H1 (cell line): ENCODE results near the gene SLC34A1. TPM values are rescaled to one million over a fixed set of nuclear protein-coding genes. Genes with fewer than 3 reads are reported as not detected.

Experiments
- CTCF ChIA-PET: fragments of 300-600 bp; sonication (Branson Sonifier 250); formaldehyde crosslinking; loops from one replicate; lab custom pipeline; 2021; ENCODE audit not compliant: partially characterized antibody; lab: Charles Lee
- POLR2A ChIA-PET: fragments of 300-600 bp; sonication (Branson Sonifier 250); formaldehyde crosslinking; loops from one replicate; lab custom pipeline; 2021; ENCODE audit warnings: inconsistent platforms; ENCODE audit not compliant: partially characterized antibody; lab: Charles Lee
- DNase-seq, 2 experiments: peaks; one replicate each; pipeline versions ENCODE4 v3.0.0 to v3.0.0-alpha.2; 2010 to 2022; ENCODE audit warnings: low spot score in 2 of 2, low read depth in 1 of 2, mixed read lengths in 1 of 2
- FAIRE-seq: peaks from 2 replicates; lab custom pipeline; 2011; peaks lifted over from hg19 to GRCh38; lab: Jason Lieb, UNC
- H2AFZ ChIP-seq: 2 replicates; pipeline ENCODE4 v1.8.1; 2012; ENCODE audit warnings: low read length, inconsistent platforms
- H2AK5ac ChIP-seq: 2 replicates; pipeline ENCODE4 v1.6.1; 2013; ENCODE audit warnings: low read depth, low read length
- H2BK120ac ChIP-seq: replicated peaks from 2 replicates; pipeline ENCODE3; 2013; ENCODE audit warnings: low read depth, low read length, inconsistent platforms
- H2BK12ac ChIP-seq: 2 replicates; pipeline ENCODE4 v1.6.1; 2013; ENCODE audit warnings: low read depth, low read length
- H2BK15ac ChIP-seq: 2 replicates; pipeline ENCODE4 v1.6.1; 2013; ENCODE audit warnings: low read length
- H2BK20ac ChIP-seq: 2 replicates; pipeline ENCODE4 v1.6.1; 2013; ENCODE audit warnings: low read length
- H2BK5ac ChIP-seq: 2 replicates; pipeline ENCODE4 v1.6.1; 2013; ENCODE audit warnings: low read depth, low read length
- H3K14ac ChIP-seq: 2 replicates; pipeline ENCODE4 v1.6.1; 2013; ENCODE audit warnings: inconsistent platforms; ENCODE audit not compliant: insufficient read length
- H3K18ac ChIP-seq: 2 replicates; pipeline ENCODE4 v1.6.1; 2013; ENCODE audit warnings: low read length; ENCODE audit errors: extremely low read depth
- H3K23ac ChIP-seq: 2 replicates; pipeline ENCODE4 v1.6.1; 2013; ENCODE audit warnings: inconsistent platforms; ENCODE audit not compliant: insufficient read length
- H3K23me2 ChIP-seq: 2 replicates; pipeline ENCODE4 v1.6.1; 2013; ENCODE audit warnings: low read depth, low read length
- H3K27ac ChIP-seq: 2 replicates; pipeline ENCODE4 v1.6.1; 2011; ENCODE audit warnings: low read depth, low read length, inconsistent platforms
- H3K27me3 ChIP-seq, 4 experiments: replicated peaks in 1 of 4; 1 replicate in 1 of 4; 2 replicates in 3 of 4; pipeline versions ENCODE4 v1.6.1 to v1.8.1; 2011 to 2013; ENCODE audit warnings: low read length in 3 of 4, mild to moderate bottlenecking in 3 of 4, inconsistent platforms in 2 of 4, mixed read lengths in 2 of 4, moderate library complexity in 1 of 4; ENCODE audit not compliant: control insufficient read depth in 3 of 4, insufficient read depth in 3 of 4; ENCODE audit errors: extremely low read depth in 1 of 4
- H3K36me3 ChIP-seq, 4 experiments: 2 replicates each; pipeline versions ENCODE4 v1.6.1 to v1.8.1; 2011 to 2013; ENCODE audit warnings: mild to moderate bottlenecking in 4 of 4, low read length in 3 of 4, moderate library complexity in 2 of 4, control low read depth in 1 of 4, inconsistent platforms in 1 of 4; ENCODE audit not compliant: insufficient read depth in 4 of 4, control insufficient read depth in 2 of 4
- H3K4ac ChIP-seq: replicated peaks from 2 replicates; pipeline ENCODE3; 2013; ENCODE audit warnings: low read length, low read depth, mixed read lengths, inconsistent platforms; ENCODE audit not compliant: insufficient read length
- H3K4me1 ChIP-seq, 4 experiments: replicated peaks in 1 of 4; 1 replicate in 1 of 4; 2 replicates in 3 of 4; pipeline versions ENCODE4 v1.6.1 to v1.8.1; 2011 to 2013; ENCODE audit warnings: low read length in 3 of 4, inconsistent platforms in 2 of 4, mixed read lengths in 1 of 4; ENCODE audit not compliant: insufficient read depth in 4 of 4, control insufficient read depth in 3 of 4
- H3K4me2 ChIP-seq, 2 experiments: 2 replicates each; pipeline versions ENCODE4 v1.6.1 to v1.8.1; 2011 to 2013; ENCODE audit warnings: low read depth in 2 of 2, low read length in 2 of 2, control low read depth in 1 of 2, inconsistent platforms in 1 of 2, mild to moderate bottlenecking in 1 of 2; ENCODE audit not compliant: insufficient read depth in 1 of 2
- H3K4me3 ChIP-seq, 4 experiments: fragments of 200-600, 300-600 bp in 1 of 4; sonication (generic), shearing (Covaris generic), sonication (Bioruptor Twin) in 1 of 4; 2 replicates each; pipeline versions ENCODE4 v1.5.1 to v1.8.1; 2011 to 2016; ENCODE audit warnings: low read length in 4 of 4, low read depth in 3 of 4, control low read depth in 2 of 4, inconsistent platforms in 2 of 4, mild to moderate bottlenecking in 2 of 4, mixed read lengths in 1 of 4, moderate library complexity in 1 of 4; ENCODE audit not compliant: insufficient read depth in 2 of 4; ENCODE audit errors: extremely low read depth in 1 of 4
- H3K56ac ChIP-seq: replicated peaks from 2 replicates; pipeline ENCODE3; 2013; ENCODE audit warnings: low read depth, mild to moderate bottlenecking, mixed read lengths, low read length, inconsistent platforms; ENCODE audit not compliant: insufficient read length
- H3K79me1 ChIP-seq: 2 replicates; pipeline ENCODE4 v1.6.1; 2013; ENCODE audit warnings: low read depth, low read length, control low read depth
- H3K79me2 ChIP-seq, 2 experiments: 2 replicates each; pipeline versions ENCODE4 v1.6.1 to v1.8.1; 2012 to 2013; ENCODE audit warnings: low read length in 2 of 2, mild to moderate bottlenecking in 2 of 2, inconsistent platforms in 1 of 2; ENCODE audit not compliant: insufficient read depth in 2 of 2, control insufficient read depth in 1 of 2
- H3K9ac ChIP-seq, 4 experiments: replicated peaks in 1 of 4; 1 replicate in 1 of 4; 2 replicates in 3 of 4; pipeline versions ENCODE4 v1.6.1 to v1.8.1; 2011 to 2013; ENCODE audit warnings: low read depth in 3 of 4, low read length in 3 of 4, control low read depth in 2 of 4, mild to moderate bottlenecking in 2 of 4, moderate library complexity in 2 of 4, inconsistent platforms in 1 of 4; ENCODE audit errors: extremely low read depth in 1 of 4
- H3K9me3 ChIP-seq, 2 experiments: 2 replicates each; pipeline versions ENCODE4 v1.6.1 to v1.8.1; 2012 to 2013; ENCODE audit warnings: mild to moderate bottlenecking in 2 of 2, moderate library complexity in 2 of 2, control low read depth in 1 of 2, inconsistent platforms in 1 of 2, low read depth in 1 of 2, low read length in 1 of 2, mixed read lengths in 1 of 2; ENCODE audit not compliant: insufficient read depth in 2 of 2
- H4K20me1 ChIP-seq, 2 experiments: replicated peaks in 1 of 2; 2 replicates each; pipeline versions ENCODE3 to v1.8.1; 2011 to 2013; ENCODE audit warnings: inconsistent platforms in 2 of 2, low read length in 2 of 2, mild to moderate bottlenecking in 1 of 2; ENCODE audit not compliant: insufficient read depth in 2 of 2, control insufficient read depth in 1 of 2
- H4K5ac ChIP-seq: 2 replicates; pipeline ENCODE4 v1.6.1; 2013; ENCODE audit warnings: low read length, low read depth, mixed read lengths, inconsistent platforms; ENCODE audit not compliant: insufficient read length
- H4K8ac ChIP-seq: 2 replicates; pipeline ENCODE4 v1.8.0; 2013; ENCODE audit warnings: mild to moderate bottlenecking, moderate library complexity, low read length, inconsistent platforms; ENCODE audit not compliant: insufficient read depth; ENCODE audit errors: extremely low read depth
- H4K91ac ChIP-seq: replicated peaks from 2 replicates; pipeline ENCODE3; 2013; ENCODE audit warnings: low read length, mixed read lengths, inconsistent platforms; ENCODE audit not compliant: insufficient read length
- POLR2AphosphoS5 ChIP-seq: IDR thresholded peaks from 2 replicates; pipeline ENCODE4 v1.6.1; 2011; ENCODE audit warnings: low read depth, low read length
- POU5F1 ChIP-seq: IDR thresholded peaks from 2 replicates; pipeline ENCODE4 v1.6.1; 2011; ENCODE audit warnings: low read depth, mild to moderate bottlenecking, low read length, moderate library complexity
- WGBS, 2 experiments: shearing (Covaris generic) in 1 of 2; methylation state at CpG; one replicate each; pipeline versions ENCODE4 v1.1.6 to v1.1.7; 2013 to 2015; ENCODE audit warnings: low lambda C conversion rate in 2 of 2, mixed read lengths in 2 of 2, inconsistent platforms in 1 of 2, low coverage in 1 of 2, missing lambda C conversion rate in 1 of 2; ENCODE audit not compliant: insufficient replicate concordance in 2 of 2, insufficient coverage in 1 of 2, insufficient read length in 1 of 2; ENCODE audit errors: extremely low coverage in 1 of 2, missing lambda C conversion rate in 1 of 2; 5-methylcytosine and 5-hydroxymethylcytosine counted together
- polyA plus RNA-seq, 7 experiments: library from polyadenylated mRNA; depleted of rRNA in 3 of 7; stranded (reverse) in 5 of 7; unstranded in 2 of 7; fragments of >200 nt in 5 of 7; fragments of 200-250 nt in 2 of 7; gene quantifications; 1 replicate in 5 of 7; 2 replicates in 1 of 7; 4 replicates in 1 of 7; pipeline versions ENCODE4 v1.2.1 to v1.2.3, GENCODE V29; 2011 to 2013; ENCODE audit warnings: missing spikeins in 2 of 7, mixed read lengths in 2 of 7
- total RNA-seq: library from RNA; stranded (reverse); fragmentation: NEBNext Ultra II Directional; extraction: Animal tissue kit (Norgen Biotek cat#: 25700); gene quantifications from 2 replicates; pipeline ENCODE4 v1.2.1, GENCODE V29; 2021

The SLC34A1 gene
- total and polyA plus RNA-seq, 2 of the 8 experiments (the other 6 are each of a cell fraction or from before 2014, with no cell fraction given), result not detected

- no peak overlapping the region for H2AK5ac ChIP-seq
- peaks cover 0 to 10% of the 10 kb centered on the region in 2 experiments for H4K20me1 ChIP-seq
- H3K79me1 ChIP-seq, result no peaks in the 10 kb centered on the region; the same call in 1 of the 2 replicates
- H3K23ac ChIP-seq, result no peak overlapping the region
- no peak overlapping the region for H2BK5ac ChIP-seq
- no peak overlapping the region for H3K56ac ChIP-seq
- FAIRE-seq, result no peak
- H2BK120ac ChIP-seq, result no peak overlapping the region
- ChIA-PET POLR2A (interaction anchor here (0.6 to 67.5 kb wide), 17 partner anchors 8 to 674 kb away, joined by 3 to 3349 read pairs (median 5); partner anchors contain the start of genes DBN1, DOK3, GRK6 and PDLIM7), CTCF (interaction anchor here (0.5 to 23.6 kb wide), 14 partner anchors 9 to 136 kb away, joined by 3 to 430 read pairs (median 7); partner anchors contain the start of genes F12, GRK6, PFN3 and SLC34A1)
- no peak overlapping the region for H2AFZ ChIP-seq
- DNase-seq, result no peak
- 92% methylated on average over 7 of the region's 7 CpGs; no CpG with 5 or more reads in 1 of the 2 experiments for WGBS, 2 experiments
- peaks cover 9% of the 10 kb centered on the region for H3K23me2 ChIP-seq
- peak overlapping the region; percentile 43; the same call in 1 of the 2 replicates for H4K8ac ChIP-seq
- no peak overlapping the region for H2BK12ac ChIP-seq
- no peak overlapping the region for H3K4ac ChIP-seq
- H3K27me3 ChIP-seq, result peaks cover 0 to 11% (median 3%) of the 10 kb centered on the region in 4 experiments; a peak in 5 of 7 replicates
- peaks cover 0 to 32% (median 17%) of the 10 kb centered on the region in 4 experiments; a peak in 6 of 7 replicates for H3K4me1 ChIP-seq
- H2BK20ac ChIP-seq, result no peak overlapping the region; the same call in 1 of the 2 replicates
- peak; percentile 7; the same call in 1 of the 2 replicates for TF ChIP-seq POLR2AphosphoS5
- no peak for TF ChIP-seq POU5F1
- H2BK15ac ChIP-seq, result no peak overlapping the region
- H3K36me3 ChIP-seq, result peaks cover 2 to 4% (median 3%) of the 10 kb centered on the region in 4 experiments; a peak in 2 of 8 replicates
- no peak overlapping the region for H3K14ac ChIP-seq
- H3K27ac ChIP-seq, result no peak overlapping the region
- H3K4me2 ChIP-seq, result no peak overlapping the region; a peak in 1 of 4 replicates
- H3K79me2 ChIP-seq, result no peaks in the 10 kb centered on the region
- H3K9me3 ChIP-seq, result no peaks in the 10 kb centered on the region
- no peak overlapping the region; a peak in 1 of 7 replicates for H3K9ac ChIP-seq
- no peak overlapping the region for H4K91ac ChIP-seq
- H3K4me3 ChIP-seq, result no peak overlapping the region
- H4K5ac ChIP-seq, result no peak overlapping the region
- H3K18ac ChIP-seq, result no peak overlapping the region
Observed at GRCh38 chr5:177444106-177445051, 60.1 kb downstream of the SLC34A1 start.
